Measurements from ENCODE around the gene DCBLD1.
"Not testable (repeated sequence)": the region's sequence is repeated elsewhere in the genome, so short reads cannot be mapped to it uniquely, and the experiment has no call there.

The DCBLD1 gene

DNA sequence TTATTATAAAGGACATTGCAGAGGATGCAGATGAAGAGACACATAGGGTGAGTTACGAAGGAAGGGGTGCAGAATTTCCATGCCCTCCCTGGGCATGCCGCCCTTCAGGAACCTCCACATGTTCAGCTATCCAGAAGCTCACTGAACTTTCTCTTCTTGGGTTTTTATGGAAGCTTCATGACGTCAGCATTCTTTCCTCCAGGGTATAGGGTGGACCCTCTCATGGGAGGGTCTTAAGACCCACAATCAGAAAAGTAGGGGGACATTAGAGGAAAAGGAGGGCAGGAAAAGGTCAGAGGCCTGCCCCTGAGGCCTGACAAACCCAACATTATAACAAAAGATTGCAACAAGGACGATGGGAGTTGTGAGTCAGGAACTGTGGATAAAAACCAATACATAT lies 14.6 kb upstream of the DCBLD1 start:
- no peak overlapping the region for H3K27ac Mint-ChIP-seq
- no peak overlapping the region for H3K4me3 Mint-ChIP-seq
- no peaks in the 10 kb centered on the region for H3K9me3 Mint-ChIP-seq
- H3K27me3 Mint-ChIP-seq (ENCODE audit: low read depth), result peaks cover 8% of the 10 kb centered on the region
- H3K36me3 Mint-ChIP-seq (ENCODE audit: low read depth), result no peaks in the 10 kb centered on the region
- TF ChIP-seq, protein P1, sequence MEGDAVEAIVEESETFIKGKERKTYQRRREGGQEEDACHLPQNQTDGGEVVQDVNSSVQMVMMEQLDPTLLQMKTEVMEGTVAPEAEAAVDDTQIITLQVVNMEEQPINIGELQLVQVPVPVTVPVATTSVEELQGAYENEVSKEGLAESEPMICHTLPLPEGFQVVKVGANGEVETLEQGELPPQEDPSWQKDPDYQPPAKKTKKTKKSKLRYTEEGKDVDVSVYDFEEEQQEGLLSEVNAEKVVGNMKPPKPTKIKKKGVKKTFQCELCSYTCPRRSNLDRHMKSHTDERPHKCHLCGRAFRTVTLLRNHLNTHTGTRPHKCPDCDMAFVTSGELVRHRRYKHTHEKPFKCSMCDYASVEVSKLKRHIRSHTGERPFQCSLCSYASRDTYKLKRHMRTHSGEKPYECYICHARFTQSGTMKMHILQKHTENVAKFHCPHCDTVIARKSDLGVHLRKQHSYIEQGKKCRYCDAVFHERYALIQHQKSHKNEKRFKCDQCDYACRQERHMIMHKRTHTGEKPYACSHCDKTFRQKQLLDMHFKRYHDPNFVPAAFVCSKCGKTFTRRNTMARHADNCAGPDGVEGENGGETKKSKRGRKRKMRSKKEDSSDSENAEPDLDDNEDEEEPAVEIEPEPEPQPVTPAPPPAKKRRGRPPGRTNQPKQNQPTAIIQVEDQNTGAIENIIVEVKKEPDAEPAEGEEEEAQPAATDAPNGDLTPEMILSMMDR (IDR thresholded peaks at IDR 0.05; ENCODE audit: unreplicated experiment in 3 of 3), result no peak
- H3K4me1 Mint-ChIP-seq, result no peaks in the 10 kb centered on the region

DNA sequence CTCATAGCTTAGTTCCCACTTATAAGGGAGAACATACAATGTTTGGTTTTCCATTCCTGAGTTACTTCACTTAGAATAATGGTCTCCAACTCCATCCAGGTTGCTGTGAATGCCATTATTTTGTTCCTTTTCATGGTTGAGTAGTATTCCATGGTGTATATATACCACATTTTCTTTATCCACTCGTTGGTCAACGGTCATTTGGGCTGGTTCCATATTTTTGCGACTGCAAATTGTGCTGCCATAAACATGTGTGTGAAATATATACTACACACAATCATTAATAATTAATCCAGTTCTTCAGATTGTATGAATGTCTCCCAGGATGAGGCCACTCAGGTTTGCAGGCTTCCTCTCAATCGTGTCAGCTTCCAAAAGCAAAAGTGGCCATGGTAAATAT lies 13.9 kb upstream of the DCBLD1 start:
- not testable (repeated sequence) for H3K4me3 Mint-ChIP-seq; H3K27ac Mint-ChIP-seq; H3K4me1 Mint-ChIP-seq; H3K36me3 Mint-ChIP-seq (ENCODE audit: low read depth); H3K27me3 Mint-ChIP-seq (ENCODE audit: low read depth); H3K9me3 Mint-ChIP-seq

DNA sequence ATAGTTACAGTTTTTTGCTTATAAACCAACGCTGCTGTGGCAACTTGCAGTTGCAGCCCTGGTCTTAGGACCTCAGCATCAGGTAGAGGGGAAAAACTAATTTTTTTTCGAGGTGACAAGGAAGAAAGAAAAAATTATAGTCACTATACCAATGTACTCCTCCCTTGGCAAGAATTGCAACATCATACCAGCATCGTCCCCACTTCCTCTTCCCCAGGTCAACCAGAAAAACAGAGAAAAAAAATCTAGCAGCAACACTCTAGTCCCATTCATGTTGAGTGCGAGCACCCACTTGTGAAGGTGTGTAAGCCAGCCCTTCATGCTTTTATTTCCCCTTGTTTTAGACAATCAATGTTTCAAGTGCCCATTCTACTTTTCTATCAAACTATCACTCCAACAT lies 13.1 kb upstream of the DCBLD1 start:
- no peaks in the 10 kb centered on the region for H3K36me3 Mint-ChIP-seq (ENCODE audit: low read depth)
- no peaks in the 10 kb centered on the region for H3K9me3 Mint-ChIP-seq
- TF ChIP-seq, protein P1 (IDR thresholded peaks at IDR 0.05; ENCODE audit: unreplicated experiment in 3 of 3), result no peak
- H3K27ac Mint-ChIP-seq, result no peak overlapping the region
- H3K27me3 Mint-ChIP-seq (ENCODE audit: low read depth), result peaks cover 4% of the 10 kb centered on the region
- no peaks in the 10 kb centered on the region for H3K4me1 Mint-ChIP-seq
- no peak overlapping the region for H3K4me3 Mint-ChIP-seq

DNA sequence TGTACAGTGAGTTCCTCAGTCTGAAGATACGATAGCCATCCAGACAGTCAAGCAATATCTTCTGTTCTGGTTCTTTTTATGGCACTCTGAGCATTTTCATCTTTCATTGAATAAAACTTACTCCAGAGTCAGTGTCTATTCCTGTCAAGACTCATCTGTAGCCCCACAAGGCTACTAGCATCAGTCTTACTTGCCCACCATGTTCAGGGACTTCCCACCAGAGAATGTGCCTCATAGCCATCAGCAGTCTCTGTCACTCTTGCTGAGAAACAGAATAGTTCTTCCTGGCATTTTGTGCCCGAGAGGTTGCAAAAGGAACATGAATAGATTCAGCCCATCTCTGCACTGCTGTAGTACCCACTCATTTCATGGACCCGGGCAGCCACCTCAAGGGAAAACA lies 12.7 kb upstream of the DCBLD1 start:
- Mint-ChIP-seq H3K27ac (no peak overlapping the region), H3K4me1 (no peaks in the 10 kb centered on the region), H3K9me3 (no peaks in the 10 kb centered on the region), H3K27me3 (ENCODE audit: low read depth) (peaks cover 4% of the 10 kb centered on the region), H3K36me3 (ENCODE audit: low read depth) (no peaks in the 10 kb centered on the region), H3K4me3 (no peak overlapping the region)
- TF ChIP-seq, protein P1 (IDR thresholded peaks at IDR 0.05; ENCODE audit: unreplicated experiment in 3 of 3), result no peak

DNA sequence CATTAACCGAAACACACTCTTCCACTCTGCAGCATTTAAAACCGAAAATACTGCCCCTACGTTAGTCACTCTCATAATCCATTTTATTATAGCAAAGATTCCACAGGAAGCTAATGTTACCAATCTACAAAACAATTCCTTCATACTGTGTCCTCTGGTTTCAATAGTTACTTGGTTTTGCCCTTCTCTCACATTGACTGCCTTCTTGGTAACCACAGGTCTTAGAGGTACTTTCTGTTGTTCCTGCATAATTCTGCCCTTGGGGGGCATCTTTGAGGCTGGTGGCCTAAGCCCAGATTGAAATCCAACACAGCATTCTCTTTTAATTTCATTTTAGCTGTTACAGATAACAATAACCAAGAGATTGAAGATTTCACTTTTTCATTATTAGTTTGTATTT lies 9.8 kb upstream of the DCBLD1 start:
- Mint-ChIP-seq H3K4me3 (no peak overlapping the region), H3K36me3 (ENCODE audit: low read depth) (no peaks in the 10 kb centered on the region), H3K27ac (no peak overlapping the region), H3K27me3 (ENCODE audit: low read depth) (peaks cover 8% of the 10 kb centered on the region), H3K9me3 (no peaks in the 10 kb centered on the region), H3K4me1 (no peaks in the 10 kb centered on the region)
- TF ChIP-seq, protein P1 (IDR thresholded peaks at IDR 0.05; ENCODE audit: unreplicated experiment in 3 of 3), result no peak

DNA sequence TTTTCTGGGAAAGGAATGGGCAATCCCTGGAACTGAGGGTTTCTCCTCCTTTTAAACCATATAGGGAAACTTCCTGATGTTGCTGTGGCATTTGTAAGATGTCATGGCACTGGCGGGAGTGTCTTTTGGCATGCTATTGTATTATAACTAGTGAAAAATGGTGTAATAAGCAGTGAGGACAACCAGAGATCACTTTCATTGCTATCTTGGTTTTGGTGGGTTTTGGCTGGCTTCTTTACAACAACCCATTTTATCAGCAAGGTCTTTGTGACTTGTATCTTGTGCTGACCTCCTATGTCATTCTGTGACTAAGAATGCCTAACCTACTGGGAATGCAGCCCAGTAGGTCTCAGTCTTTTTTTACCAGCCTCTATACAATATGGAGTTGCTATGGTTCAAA lies 9.1 kb upstream of the DCBLD1 start:
- TF ChIP-seq, protein P1 (IDR thresholded peaks at IDR 0.05; ENCODE audit: unreplicated experiment in 3 of 3), result no peak
- Mint-ChIP-seq H3K4me1 (no peaks in the 10 kb centered on the region), H3K36me3 (ENCODE audit: low read depth) (no peaks in the 10 kb centered on the region), H3K4me3 (no peak overlapping the region), H3K27me3 (ENCODE audit: low read depth) (peaks cover 14% of the 10 kb centered on the region), H3K27ac (no peak overlapping the region), H3K9me3 (no peaks in the 10 kb centered on the region)

All from nephron (organoid).